Body of pancreas (tissue), 4 donors: ENCODE measurements around the gene ANKRD39.

Experiments used
- CTCF ChIP-seq, 7 experiments: fragments of 450-650 bp in 4 of 7; fragments of 200-600 bp in 3 of 7; sonication (generic) in 3 of 7; IDR thresholded peaks; one replicate each; pipeline ENCODE4 v1.5.1; 2016 to 2019; ENCODE audit warnings: antibody characterized with exemption in 7 of 7
- POLR2A ChIP-seq, 3 donors: fragments of 450-650 bp; IDR thresholded peaks; one replicate each; pipeline ENCODE4 v1.6.1; 2016; ENCODE audit warnings: antibody characterized with exemption in 3 of 3, mild to moderate bottlenecking in 2 of 3

GRCh38 chr2:96830044-96830562, 27.7 kb downstream of the ANKRD39 start:
- TF ChIP-seq CTCF (IDR thresholded peaks at IDR 0.05) (no peak), POLR2A (IDR thresholded peaks at IDR 0.05) (no peak)
